Hepatocyte (in vitro differentiated cells): ENCODE data around the gene GLCE. TPM values are rescaled to one million over a fixed set of nuclear protein-coding genes. Genes with fewer than 3 reads are reported as not detected.

Experiments used
- DNase-seq: peaks from one replicate; pipeline ENCODE4 v3.0.0-alpha.2; 2016; ENCODE audit warnings: low spot score
- H2AFZ ChIP-seq: fragments of 200-600 bp; sonication (generic); 2 replicates; pipeline ENCODE4 v1.6.0; 2016; ENCODE audit warnings: antibody characterized with exemption, mild to moderate bottlenecking
- H3K27ac ChIP-seq: fragments of 200-600 bp; sonication (generic); 2 replicates; pipeline ENCODE4 v1.5.1; 2016; ENCODE audit warnings: mild to moderate bottlenecking
- H3K27me3 ChIP-seq: fragments of 200-600 bp; sonication (generic); 2 replicates; pipeline ENCODE4 v1.6.1; 2016
- H3K36me3 ChIP-seq: fragments of 200-600 bp; sonication (generic); replicated peaks from 2 replicates; pipeline ENCODE4 v1.5.1; 2016; ENCODE audit warnings: low read depth; ENCODE audit not compliant: insufficient read depth
- H3K4me1 ChIP-seq: fragments of 200-600 bp; sonication (generic); 2 replicates; pipeline ENCODE4 v1.5.1; 2016; ENCODE audit warnings: mild to moderate bottlenecking, moderate library complexity; ENCODE audit not compliant: insufficient read depth
- H3K4me2 ChIP-seq: fragments of 200-600 bp; sonication (generic); 2 replicates; pipeline ENCODE4 v1.6.0; 2016
- H3K4me3 ChIP-seq: fragments of 200-600 bp; sonication (generic); 2 replicates; pipeline ENCODE4 v1.5.1; 2016; ENCODE audit warnings: mild to moderate bottlenecking
- H3K79me2 ChIP-seq: fragments of 200-600 bp; sonication (generic); 2 replicates; pipeline ENCODE4 v1.6.0; 2017; ENCODE audit warnings: mild to moderate bottlenecking
- H3K9me2 ChIP-seq: fragments of 200-600 bp; sonication (generic); replicated peaks from 2 replicates; pipeline ENCODE4 v1.6.0; 2017; ENCODE audit warnings: mild to moderate bottlenecking; ENCODE audit not compliant: insufficient read depth
- H3K9me3 ChIP-seq: fragments of 200-600 bp; sonication (generic); 2 replicates; pipeline ENCODE4 v1.5.1; 2016; ENCODE audit warnings: low read depth, mild to moderate bottlenecking
- H4K20me1 ChIP-seq: fragments of 200-600 bp; sonication (generic); 2 replicates; pipeline ENCODE4 v1.6.0; 2016; ENCODE audit warnings: mild to moderate bottlenecking; ENCODE audit not compliant: insufficient read depth, poor library complexity, severe bottlenecking
- CTCF ChIP-seq: fragments of 200-600 bp; sonication (generic); IDR thresholded peaks from 2 replicates; pipeline ENCODE4 v1.5.1; 2016; ENCODE audit warnings: antibody characterized with exemption, mild to moderate bottlenecking; ENCODE audit not compliant: poor library complexity
- EZH2 ChIP-seq: fragments of 200-600 bp; sonication (generic); IDR thresholded peaks from 2 replicates; pipeline ENCODE4 v1.6.1; 2016; ENCODE audit warnings: antibody characterized with exemption, mild to moderate bottlenecking, borderline replicate concordance
- EZH2phosphoT487 ChIP-seq: fragments of 200-600 bp; sonication (generic); IDR thresholded peaks from one replicate; pipeline ENCODE4 v1.6.1; 2018; ENCODE audit warnings: antibody characterized with exemption, mild to moderate bottlenecking, low read depth, moderate library complexity; ENCODE audit not compliant: unreplicated experiment, severe bottlenecking
- WGBS: methylation state at CpG from one replicate; pipeline ENCODE4 v1.1.6; 2016; ENCODE audit warnings: low lambda C conversion rate; ENCODE audit errors: missing lambda C conversion rate; 5-methylcytosine and 5-hydroxymethylcytosine counted together
- polyA plus RNA-seq: library from polyadenylated mRNA; unstranded; fragments of >200 nt; fragmentation: Nextera tagmentation; extraction: Ambion mirVana; gene quantifications from 2 replicates; pipeline ENCODE4 v1.2.1, GENCODE V29; 2016
- total RNA-seq: library from RNA; depleted of rRNA; stranded (reverse); fragments of >200 nt; gene quantifications from 2 replicates; pipeline ENCODE4 v1.2.3, GENCODE V29; 2014

Gene GLCE
- total and polyA plus RNA-seq, 2 experiments from 2014 or later, result 14.4 to 37.9 TPM

- Histone ChIP-seq H3K4me3 (peak overlapping the region; percentile 87), H2AFZ (peak overlapping the region; percentile 89)
These were observed 843 bp downstream of the GLCE start for GRCh38 chr15:69161079-69161877.

GRCh38 chr15:69161878-69162213 is 1.4 kb downstream of the GLCE start:
- 26% methylated on average over 5 of the region's 5 CpGs for WGBS
- Histone ChIP-seq H3K36me3 (no peaks in the 10 kb centered on the region), H3K4me3 (peak overlapping the region; percentile 87), H3K27ac (peak overlapping the region; percentile 93), H3K9me3 (no peaks in the 10 kb centered on the region), H4K20me1 (peaks cover 5% of the 10 kb centered on the region), H3K9me2 (no peaks in the 10 kb centered on the region), H3K79me2 (peaks cover 50% of the 10 kb centered on the region), H3K4me1 (peaks cover 11% of the 10 kb centered on the region), H3K4me2 (peak overlapping the region; percentile 76), H3K27me3 (no peaks in the 10 kb centered on the region), H2AFZ (peak overlapping the region; percentile 89)
- DNase-seq, result no peak
- TF ChIP-seq EZH2 (no peak), CTCF (no peak), EZH2phosphoT487 (no peak)

More at GRCh38 chr15:69161079-69161877, 843 bp downstream of the GLCE start:
- Histone ChIP-seq H3K9me3 (no peaks in the 10 kb centered on the region), H3K36me3 (no peaks in the 10 kb centered on the region), H3K4me2 (peak overlapping the region; percentile 76), H3K4me1 (peaks cover 11% of the 10 kb centered on the region), H3K27me3 (no peaks in the 10 kb centered on the region), H3K9me2 (no peaks in the 10 kb centered on the region), H3K27ac (peak overlapping the region; percentile 93), H3K79me2 (peaks cover 48% of the 10 kb centered on the region), H4K20me1 (peaks cover 5% of the 10 kb centered on the region)
- TF ChIP-seq EZH2, result no peak
- peak; percentile 32 for TF ChIP-seq CTCF
- DNase-seq, result peak; percentile 65
- under 1% methylated on average over 41 of the region's 51 CpGs for WGBS

GRCh38 chr15:69163141-69163669 is 2.8 kb downstream of the GLCE start:
- H3K4me3 ChIP-seq, result no peak overlapping the region
- peaks cover 11% of the 10 kb centered on the region for H3K4me1 ChIP-seq
- WGBS, result 97% methylated on average over 3 of the region's 3 CpGs
- DNase-seq, result no peak
- no peaks in the 10 kb centered on the region for H3K27me3 ChIP-seq
- H3K9me2 ChIP-seq, result no peaks in the 10 kb centered on the region
- TF ChIP-seq EZH2 (no peak), CTCF (no peak), EZH2phosphoT487 (no peak)
- no peaks in the 10 kb centered on the region for H3K36me3 ChIP-seq
- H3K79me2 ChIP-seq, result peaks cover 63% of the 10 kb centered on the region
- peaks cover 5% of the 10 kb centered on the region for H4K20me1 ChIP-seq
- no peak overlapping the region for H3K4me2 ChIP-seq
- no peak overlapping the region for H3K27ac ChIP-seq
- H2AFZ ChIP-seq, result no peak overlapping the region
- H3K9me3 ChIP-seq, result no peaks in the 10 kb centered on the region
